ENCODE data around the gene CNPY1.
"Not testable (repeated sequence)": the region's sequence is repeated elsewhere in the genome, so short reads cannot be mapped to it uniquely, and the experiment has no call there.

Gene CNPY1

DNA sequence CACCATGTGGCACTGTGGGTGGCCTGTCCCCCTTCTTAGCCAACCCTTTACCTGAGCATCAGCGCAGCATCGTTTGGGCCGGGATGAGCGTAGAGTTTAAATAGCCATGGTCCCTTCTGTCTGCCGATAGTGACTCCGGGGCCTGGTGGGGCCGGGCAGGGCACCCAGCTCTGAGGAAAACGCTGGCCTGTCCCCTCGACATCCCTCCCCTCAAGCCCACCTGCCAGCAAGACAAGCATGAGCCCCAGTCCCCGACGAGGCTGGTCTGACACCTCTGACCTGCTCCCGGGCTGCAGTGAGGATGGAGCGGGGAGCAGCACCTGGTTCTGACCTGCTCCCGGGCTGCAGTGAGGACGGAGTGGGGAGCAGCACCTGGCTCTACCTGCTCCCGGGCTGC, 31.1 kb upstream of the CNPY1 start:
- DNase-seq, result no peak

- DNase-seq, result no peak
Measured at GRCh38 chr7:155576900-155577508, 30.6 kb upstream of the CNPY1 start.

GRCh38 chr7:155576416-155576815, 30.1 kb upstream of the CNPY1 start:
- no peak for DNase-seq

GRCh38 chr7:155574556-155575290, 28.4 kb upstream of the CNPY1 start:
- DNase-seq, result no peak

DNA sequence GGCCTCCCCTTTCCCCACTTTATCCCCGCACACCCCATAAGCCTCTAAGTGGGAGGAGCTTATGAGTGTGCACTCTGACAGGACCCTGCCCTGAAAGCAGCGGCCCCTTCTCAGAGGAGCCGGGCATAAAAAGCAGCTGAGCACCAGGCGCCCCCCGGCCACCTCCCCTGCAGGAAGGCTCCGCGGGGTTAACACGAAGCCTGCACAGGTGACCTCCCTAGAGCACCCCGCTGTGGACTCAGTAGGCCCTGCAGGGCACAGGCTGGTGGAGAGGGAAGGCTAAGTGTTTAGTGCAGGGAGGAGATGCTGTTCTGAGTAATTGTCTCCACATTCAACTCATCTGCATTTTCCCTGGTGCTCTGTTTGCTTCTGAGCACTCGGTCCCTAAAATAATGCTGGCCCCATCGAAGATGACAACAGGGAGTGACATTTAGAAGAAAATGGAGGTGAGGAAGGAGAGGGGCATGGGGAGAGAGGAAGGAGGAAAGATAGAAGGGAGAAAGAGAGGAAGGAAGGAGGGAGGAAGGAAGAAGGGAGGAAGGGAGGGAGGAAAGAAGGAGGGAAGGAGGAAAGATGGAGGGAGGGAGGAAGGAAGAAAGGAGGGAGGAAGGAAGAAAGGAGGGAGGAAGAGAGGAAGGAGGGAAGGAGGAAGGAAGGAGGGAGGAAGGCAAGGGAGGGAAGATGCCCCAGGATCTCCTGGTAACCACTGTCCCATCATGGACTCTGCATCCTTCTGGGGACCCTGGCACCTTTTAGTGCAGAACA, 25.4 kb upstream of the CNPY1 start:
- DNase-seq, result no peak

- DNase-seq, result no peak
Measured at GRCh38 chr7:155570991-155571390, 24.6 kb upstream of the CNPY1 start.

GRCh38 chr7:155570171-155570958, 24.0 kb upstream of the CNPY1 start:
- DNase-seq, result no peak

DNA sequence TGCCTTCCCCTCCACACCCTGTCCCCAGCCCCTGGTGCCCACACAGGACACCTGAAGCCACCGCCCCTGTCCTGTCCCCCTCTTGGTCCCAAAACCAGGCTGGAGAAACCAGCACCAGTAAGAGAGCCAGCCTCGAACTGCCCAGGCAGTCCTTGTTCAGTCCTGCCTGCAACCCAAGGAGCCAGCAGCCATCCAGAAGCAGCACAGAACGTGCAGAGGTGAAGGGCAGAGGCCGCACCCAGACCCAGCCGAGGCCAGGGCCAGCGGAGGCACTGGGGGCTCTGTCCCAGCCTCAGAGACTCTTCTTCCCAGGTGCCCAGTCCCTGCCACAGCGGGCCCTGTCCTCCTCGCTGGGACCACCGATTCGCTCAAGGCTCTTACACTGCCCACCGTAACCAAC, 23.3 kb upstream of the CNPY1 start:
- no peak for DNase-seq

GRCh38 chr7:155568842-155569494, 22.6 kb upstream of the CNPY1 start:
- no peak for DNase-seq

DNA sequence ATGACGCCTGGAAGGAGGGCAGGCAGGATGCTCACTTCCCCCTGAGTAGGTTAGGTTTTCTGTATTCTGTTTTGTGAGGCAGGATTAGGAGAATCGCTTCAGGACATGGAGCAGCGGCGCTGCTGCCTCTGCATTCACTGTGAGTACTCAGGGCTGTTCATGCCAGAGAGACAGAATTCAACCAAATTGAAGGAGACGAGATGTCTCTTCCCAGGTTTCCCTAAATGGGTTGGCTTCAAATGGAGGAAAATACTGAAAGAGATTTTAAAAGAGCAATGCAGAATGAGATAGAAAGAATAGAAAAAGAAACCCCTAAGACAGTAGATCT, 21.9 kb upstream of the CNPY1 start:
- DNase-seq, result no peak

- no peak for DNase-seq
Measured at GRCh38 chr7:155567646-155568332, 21.4 kb upstream of the CNPY1 start.

GRCh38 chr7:155566011-155566836, 19.9 kb upstream of the CNPY1 start:
- DNase-seq, result no peak

DNA sequence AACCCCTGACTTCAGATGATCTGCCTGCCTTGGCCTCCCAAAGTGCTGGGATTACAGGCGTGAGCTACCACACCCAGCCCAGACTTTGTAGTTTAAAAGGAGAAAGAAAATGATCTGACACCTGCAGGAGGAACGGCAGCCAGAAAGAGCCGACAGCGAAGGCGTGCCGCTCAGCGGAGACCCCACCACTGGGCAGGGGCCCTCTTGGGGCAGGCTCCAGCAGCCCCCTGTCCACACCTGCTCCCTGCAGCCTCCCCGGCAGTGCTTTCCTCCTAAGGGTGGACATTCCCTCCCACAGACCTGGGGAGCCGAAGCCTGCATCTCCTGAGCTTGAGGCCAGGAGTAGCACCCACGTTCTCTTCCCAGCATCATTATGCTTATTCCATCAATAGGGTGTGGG, 19.2 kb upstream of the CNPY1 start:
- no peak for DNase-seq

- DNase-seq, result not testable (repeated sequence)
Measured at GRCh38 chr7:155562976-155563375, 16.6 kb upstream of the CNPY1 start.

- DNase-seq, result no peak
Measured at GRCh38 chr7:155562106-155562505, 15.7 kb upstream of the CNPY1 start.

DNA sequence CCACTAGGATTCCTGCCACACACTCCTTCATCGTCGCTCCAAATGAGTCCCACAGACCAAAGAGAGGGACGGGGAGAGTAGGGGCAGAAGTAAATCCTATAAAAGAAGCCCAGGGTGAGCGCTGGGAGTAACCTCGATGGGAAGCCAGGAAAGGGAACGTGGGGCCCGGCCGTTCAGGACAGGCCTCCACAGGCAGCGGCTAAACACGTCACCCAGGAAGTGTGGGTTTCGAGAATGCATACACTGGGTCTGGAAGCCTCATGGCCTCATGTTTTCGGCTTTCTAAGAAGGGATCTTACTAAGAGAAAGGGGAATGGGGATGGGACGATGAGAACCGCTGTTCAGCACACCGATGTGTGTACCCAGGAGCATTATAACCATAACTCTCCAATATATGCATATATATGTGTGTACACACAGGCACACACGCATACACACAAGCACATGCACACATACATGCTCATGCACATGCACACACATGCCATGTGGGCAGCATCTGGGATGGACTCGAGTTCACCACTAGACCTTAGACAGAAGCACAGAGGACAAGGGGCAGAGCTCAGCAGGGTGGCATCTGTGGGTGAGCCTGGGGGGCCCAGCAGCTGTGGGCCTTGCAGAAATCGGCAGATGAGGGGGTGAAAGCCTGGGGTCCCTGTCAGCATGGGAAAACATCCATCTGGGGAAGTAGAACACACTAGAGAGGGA, 14.8 kb upstream of the CNPY1 start:
- no peak for DNase-seq

DNA sequence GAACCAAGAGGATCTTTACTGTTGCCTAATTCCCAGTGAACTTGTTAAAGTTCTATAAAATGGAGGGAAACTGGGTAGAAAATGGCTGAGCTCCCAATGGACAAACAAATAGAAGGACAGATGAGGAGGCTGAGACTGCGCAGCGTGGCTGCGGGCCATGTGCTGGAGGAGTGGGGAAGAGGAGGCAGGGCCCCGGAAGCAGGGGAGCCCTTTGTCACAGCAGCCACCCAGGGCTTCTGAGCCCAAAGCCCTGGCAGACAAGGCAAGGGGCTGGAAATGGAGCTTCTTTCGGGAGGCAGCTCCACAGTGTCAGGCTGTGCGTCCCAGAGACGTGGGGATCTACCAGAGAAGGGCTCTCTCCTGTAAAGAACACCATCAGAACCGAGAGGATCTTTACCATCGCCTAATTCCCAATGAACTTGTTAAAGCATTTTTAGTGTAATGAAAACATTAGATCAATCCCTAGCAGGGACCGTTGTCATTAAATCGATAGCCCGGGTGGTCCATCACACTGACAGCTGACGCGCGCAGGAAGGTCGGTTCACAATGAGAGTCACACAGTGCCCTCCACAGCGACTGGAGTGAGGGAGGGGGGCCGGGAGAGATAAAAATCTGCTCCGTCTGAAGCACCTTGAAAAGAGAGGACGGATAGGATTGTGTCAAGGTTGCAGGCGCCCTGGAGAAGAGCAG, 14.0 kb upstream of the CNPY1 start:
- DNase-seq, result no peak

- DNase-seq, result no peak
Measured at GRCh38 chr7:155559519-155560108, 13.3 kb upstream of the CNPY1 start.

GRCh38 chr7:155558961-155559360, 12.6 kb upstream of the CNPY1 start:
- DNase-seq, result no peak

DNA sequence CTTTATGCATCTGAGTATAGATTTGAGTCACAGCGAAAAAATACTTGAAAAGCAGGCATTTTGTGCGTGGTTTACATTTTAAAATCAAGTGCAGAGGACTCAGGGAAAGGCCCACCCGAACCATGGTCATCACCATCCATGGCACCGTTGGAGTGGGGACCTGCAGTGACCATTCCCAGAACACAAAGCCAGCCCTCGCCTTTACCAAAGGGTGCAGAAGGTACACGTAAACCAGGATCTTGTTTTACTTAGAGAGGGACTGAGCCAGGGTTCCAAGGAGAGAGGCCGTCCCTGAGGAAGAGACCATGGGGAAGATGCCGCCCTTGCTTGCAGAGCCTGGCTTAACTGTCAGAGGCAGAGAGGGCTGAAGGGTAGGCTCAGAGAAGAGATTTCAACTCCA, 12.0 kb upstream of the CNPY1 start:
- DNase-seq, result no peak
